Liver (tissue), 3 donors: Measurements from ENCODE around the gene OSER1.

Source experiments
- CTCF ChIP-seq: fragments of 150-350 bp; IDR thresholded peaks from 2 replicates; pipeline ENCODE4 v1.5.1; 2017; ENCODE audit warnings: improper control_type of control experiment, low read depth, low read length; ENCODE audit not compliant: missing input control
- FOXA1 ChIP-seq: IDR thresholded peaks from 2 replicates; pipeline ENCODE4 v1.6.1; 2016; ENCODE audit warnings: antibody characterized with exemption
- JUND ChIP-seq, 2 donors: IDR thresholded peaks; 2 replicates each; pipeline ENCODE4 v1.6.1; 2016; ENCODE audit warnings: antibody characterized with exemption in 2 of 2
- SP1 ChIP-seq: IDR thresholded peaks from 2 replicates; pipeline ENCODE4 v1.6.1; 2018; ENCODE audit warnings: antibody characterized with exemption, mild to moderate bottlenecking
- TAF1 ChIP-seq: conservative IDR thresholded peaks from 2 replicates; pipeline ENCODE4 v1.6.1; 2016; ENCODE audit warnings: antibody characterized with exemption, mild to moderate bottlenecking
- TF ChIP-seq, protein P1 (sequence below): IDR thresholded peaks from 2 replicates; pipeline ENCODE4 v1.6.1; 2016; ENCODE audit warnings: antibody characterized with exemption
- donor health status: healthy.
- donor health status: healthy.

- TF ChIP-seq JUND (IDR thresholded peaks at IDR 0.05) (no peak), CTCF (no peak), FOXA1 (no peak), SP1 (no peak), TAF1 (no peak)
- TF ChIP-seq, protein P1, sequence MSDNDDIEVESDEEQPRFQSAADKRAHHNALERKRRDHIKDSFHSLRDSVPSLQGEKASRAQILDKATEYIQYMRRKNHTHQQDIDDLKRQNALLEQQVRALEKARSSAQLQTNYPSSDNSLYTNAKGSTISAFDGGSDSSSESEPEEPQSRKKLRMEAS: no peak
Observed at GRCh38 chr20:44182863-44183262, 27.7 kb downstream of the OSER1 start.
